Body of pancreas (tissue), 4 donors: ENCODE data around the gene GJA4.

Experiments used
- CTCF ChIP-seq, 7 experiments: fragments of 450-650 bp in 4 of 7; fragments of 200-600 bp in 3 of 7; sonication (generic) in 3 of 7; IDR thresholded peaks; one replicate each; pipeline ENCODE4 v1.5.1; 2016 to 2019; ENCODE audit warnings: antibody characterized with exemption in 7 of 7
- POLR2A ChIP-seq, 3 donors: fragments of 450-650 bp; IDR thresholded peaks; one replicate each; pipeline ENCODE4 v1.6.1; 2016; ENCODE audit warnings: antibody characterized with exemption in 3 of 3, mild to moderate bottlenecking in 2 of 3

- TF ChIP-seq CTCF (IDR thresholded peaks at IDR 0.05) (no peak), POLR2A (IDR thresholded peaks at IDR 0.05) (no peak)
Measured at GRCh38 chr1:34776911-34777310, 15.9 kb upstream of the GJA4 start.
